RWPE1 (cell line): ENCODE measurements around the gene RAB3C.
"Not testable (repeated sequence)": the region's sequence is repeated elsewhere in the genome, so short reads cannot be mapped to it uniquely, and the experiment has no call there.

Source experiments
- CTCF ChIA-PET: fragments of 350-600 bp; sonication (Branson Sonifier 250); formaldehyde crosslinking; extraction: SDS; loops from one replicate; lab custom pipeline; 2021; lab: Yijun Ruan, JAX
- POLR2A ChIA-PET: fragments of 400-600 bp; formaldehyde crosslinking; extraction: SDS; loops from one replicate; lab custom pipeline; 2020; ENCODE audit warnings: antibody characterized with exemption; ENCODE audit not compliant: low non-redundant PET; lab: Yijun Ruan, JAX
- DNase-seq: peaks from one replicate; pipeline ENCODE4 v3.0.0; 2012; ENCODE audit warnings: low spot score
- H3K27ac ChIP-seq: fragments of 450-650 bp; 2 replicates; pipeline ENCODE4 v1.5.1; 2017
- TF ChIP-seq, protein P1 (sequence below): fragments of 450-650 bp; conservative IDR thresholded peaks from 2 replicates; pipeline ENCODE4 v1.5.1; 2017; ENCODE audit warnings: low read depth, mild to moderate bottlenecking

The RAB3C gene

DNA sequence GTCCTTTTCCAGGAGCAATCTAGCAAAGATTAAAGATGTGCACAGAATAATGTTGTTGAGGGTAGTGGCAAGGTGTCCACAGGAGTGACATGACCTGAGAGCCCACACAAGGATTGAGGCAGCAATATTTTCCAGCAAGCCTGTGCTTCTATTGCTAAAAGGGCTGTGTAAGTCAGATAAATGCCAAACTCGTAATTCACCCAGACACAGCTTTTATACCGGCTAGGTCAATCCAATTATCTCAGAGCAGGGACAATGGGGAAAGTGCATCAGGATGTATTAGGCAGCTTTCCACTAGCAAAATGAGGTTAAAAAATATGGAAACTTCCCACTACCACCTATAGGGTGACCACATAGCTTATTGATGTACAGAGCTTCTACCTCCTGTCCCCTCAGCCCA, 34.8 kb upstream of the RAB3C start:
- no peak overlapping the region for H3K27ac ChIP-seq
- TF ChIP-seq, protein P1, sequence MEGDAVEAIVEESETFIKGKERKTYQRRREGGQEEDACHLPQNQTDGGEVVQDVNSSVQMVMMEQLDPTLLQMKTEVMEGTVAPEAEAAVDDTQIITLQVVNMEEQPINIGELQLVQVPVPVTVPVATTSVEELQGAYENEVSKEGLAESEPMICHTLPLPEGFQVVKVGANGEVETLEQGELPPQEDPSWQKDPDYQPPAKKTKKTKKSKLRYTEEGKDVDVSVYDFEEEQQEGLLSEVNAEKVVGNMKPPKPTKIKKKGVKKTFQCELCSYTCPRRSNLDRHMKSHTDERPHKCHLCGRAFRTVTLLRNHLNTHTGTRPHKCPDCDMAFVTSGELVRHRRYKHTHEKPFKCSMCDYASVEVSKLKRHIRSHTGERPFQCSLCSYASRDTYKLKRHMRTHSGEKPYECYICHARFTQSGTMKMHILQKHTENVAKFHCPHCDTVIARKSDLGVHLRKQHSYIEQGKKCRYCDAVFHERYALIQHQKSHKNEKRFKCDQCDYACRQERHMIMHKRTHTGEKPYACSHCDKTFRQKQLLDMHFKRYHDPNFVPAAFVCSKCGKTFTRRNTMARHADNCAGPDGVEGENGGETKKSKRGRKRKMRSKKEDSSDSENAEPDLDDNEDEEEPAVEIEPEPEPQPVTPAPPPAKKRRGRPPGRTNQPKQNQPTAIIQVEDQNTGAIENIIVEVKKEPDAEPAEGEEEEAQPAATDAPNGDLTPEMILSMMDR: no peak
- POLR2A ChIA-PET: no interaction called here
- CTCF ChIA-PET: no interaction called here
- no peak for DNase-seq

DNA sequence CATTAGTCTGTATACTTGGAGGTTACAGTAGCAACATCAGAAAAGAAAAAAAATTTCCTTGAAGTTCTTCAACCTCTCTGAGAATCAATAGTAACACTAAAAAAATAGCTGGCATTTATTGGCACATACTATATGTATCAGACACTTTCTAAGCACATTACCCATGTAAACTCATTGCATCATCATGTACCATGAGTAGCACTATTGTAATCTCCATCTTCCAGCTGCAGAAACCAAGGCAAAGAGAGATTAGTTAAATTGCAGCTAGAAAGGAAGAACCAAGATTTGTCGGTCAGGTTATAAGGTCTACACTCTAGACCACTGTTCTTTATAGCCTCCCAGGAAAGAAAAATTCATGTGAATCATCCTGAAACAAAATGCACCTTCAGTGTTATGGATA, 31.4 kb upstream of the RAB3C start:
- no peak overlapping the region for H3K27ac ChIP-seq
- ChIA-PET POLR2A (no interaction called here), CTCF (no interaction called here)
- TF ChIP-seq, protein P1: no peak
- DNase-seq: no peak

DNA sequence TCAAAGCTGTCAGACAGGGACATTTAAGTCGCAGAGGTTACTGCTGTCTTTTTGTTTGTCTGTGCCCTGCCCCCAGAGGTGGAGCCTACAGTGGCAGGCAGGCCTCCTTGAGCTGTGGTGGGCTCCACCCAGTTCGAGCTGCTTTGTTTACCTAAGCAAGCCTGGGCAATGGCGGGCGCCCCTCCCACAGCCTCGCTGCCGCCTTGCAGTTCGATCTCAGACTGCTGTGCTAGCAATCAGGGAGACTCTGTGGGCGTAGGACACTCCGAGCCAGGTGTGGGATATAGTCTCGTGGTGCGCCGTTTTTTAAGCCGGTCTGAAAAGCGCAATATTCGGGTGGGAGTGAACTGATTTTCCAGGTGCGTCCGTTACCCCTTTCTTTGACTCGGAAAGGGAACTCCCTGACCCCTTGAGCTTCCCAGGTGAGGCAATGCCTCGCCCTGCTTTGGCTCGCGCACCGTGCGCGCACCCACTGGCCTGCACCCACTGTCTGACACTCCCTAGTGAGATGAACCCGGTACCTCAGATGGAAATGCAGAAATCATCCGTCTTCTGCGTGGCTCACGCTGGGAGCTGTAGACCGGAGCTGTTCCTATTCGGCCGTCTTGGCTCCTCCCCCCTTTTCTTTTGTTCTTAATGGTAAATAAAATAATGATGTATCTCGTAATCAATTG, 25.1 kb upstream of the RAB3C start:
- CTCF ChIA-PET, H3K27ac ChIP-seq, DNase-seq, POLR2A ChIA-PET: not testable (repeated sequence)

DNA sequence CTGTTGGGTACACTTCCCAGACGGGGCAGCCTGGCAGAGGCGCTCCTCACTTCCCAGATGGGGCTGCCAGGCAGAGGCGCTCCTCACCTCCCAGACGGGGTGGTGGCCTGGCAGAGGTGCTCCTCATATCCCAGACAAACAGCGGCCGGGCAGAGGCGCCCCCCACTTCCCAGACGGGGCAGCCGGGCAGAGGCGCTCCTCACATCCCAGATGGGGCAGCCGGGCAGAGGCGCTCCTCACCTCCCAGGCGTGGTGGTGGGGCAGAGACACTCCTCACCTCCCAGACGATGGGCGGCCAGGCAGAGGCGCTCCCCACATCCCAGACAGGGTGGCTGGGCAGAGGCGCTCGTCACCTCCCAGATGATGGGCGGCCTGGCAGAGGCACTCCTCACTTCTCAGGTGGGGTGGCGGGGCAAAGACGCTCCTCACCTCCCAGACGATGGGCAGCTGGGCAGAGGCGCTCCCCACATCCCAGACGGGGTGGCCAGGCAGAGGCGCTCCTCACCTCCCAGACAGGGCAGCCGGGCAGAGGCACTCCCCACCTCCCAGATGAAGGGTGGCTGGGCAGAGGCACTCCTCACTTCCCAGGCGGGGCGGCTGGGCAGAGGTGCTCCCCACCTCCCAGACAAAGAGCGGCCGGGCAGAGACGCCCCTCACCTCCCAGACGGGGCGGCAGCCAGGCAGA, 19.7 kb upstream of the RAB3C start:
- CTCF ChIA-PET, DNase-seq, POLR2A ChIA-PET, H3K27ac ChIP-seq: not testable (repeated sequence)

DNA sequence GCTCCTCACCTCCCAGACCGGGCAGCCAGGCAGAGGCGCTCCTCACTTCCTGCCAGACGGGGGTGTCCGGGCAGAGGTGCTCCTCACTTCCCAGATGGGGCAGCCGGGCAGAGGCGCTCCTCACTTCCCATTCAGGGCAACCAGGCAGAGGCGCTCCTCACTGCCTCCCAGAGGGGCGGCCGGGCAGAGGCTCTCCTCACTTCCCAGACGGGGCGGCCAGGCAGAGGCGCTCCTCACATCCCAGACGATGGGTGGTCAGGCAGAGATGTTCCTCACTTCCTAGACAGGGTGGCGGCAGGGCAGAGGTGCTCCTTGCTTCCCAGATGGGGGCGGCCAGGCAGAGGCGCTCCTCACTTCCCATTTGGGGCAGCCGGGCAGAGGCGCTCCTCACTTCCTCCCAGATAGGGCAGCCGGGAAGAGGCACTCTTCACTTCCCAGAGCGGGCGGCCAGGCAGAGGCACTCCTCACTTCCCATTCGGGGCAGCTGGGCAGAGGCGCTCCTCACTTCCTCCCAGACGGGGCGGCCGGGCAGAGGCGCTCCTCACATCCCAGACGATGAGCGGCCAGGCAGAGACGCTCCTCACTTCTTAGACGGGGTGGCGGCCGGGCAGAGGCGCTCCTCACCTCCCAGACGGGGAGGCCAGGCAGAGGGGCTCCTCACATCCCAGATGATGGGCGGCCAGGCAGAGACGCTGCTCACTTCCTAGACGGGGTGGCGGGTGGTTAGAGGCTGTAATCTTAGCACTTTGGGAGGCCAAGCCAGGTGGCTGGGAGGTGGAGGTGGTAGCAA, 18.6 kb upstream of the RAB3C start:
- DNase-seq, CTCF ChIA-PET, H3K27ac ChIP-seq, POLR2A ChIA-PET: not testable (repeated sequence)

DNA sequence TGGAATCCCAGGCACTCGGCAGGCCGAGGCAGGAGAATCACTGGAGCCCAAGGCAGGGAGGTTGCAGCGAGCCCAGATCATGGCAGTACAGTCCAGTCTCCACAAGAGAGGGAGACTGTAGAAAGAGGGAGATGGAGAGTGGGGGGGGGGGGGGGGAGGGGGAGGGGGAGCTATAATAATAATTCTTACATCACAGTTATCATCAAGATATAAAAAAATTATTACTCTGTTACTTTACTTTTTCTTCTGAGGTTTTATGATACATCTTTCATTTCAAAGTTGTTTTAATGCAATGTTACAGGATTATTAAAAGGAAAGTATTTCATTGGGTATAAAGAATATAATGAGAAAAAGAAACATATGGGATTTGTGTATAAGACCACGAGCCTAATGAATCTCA, 17.8 kb upstream of the RAB3C start:
- POLR2A ChIA-PET: no interaction called here
- no peak overlapping the region for H3K27ac ChIP-seq
- TF ChIP-seq, protein P1: no peak
- CTCF ChIA-PET: no interaction called here
- no peak for DNase-seq

DNA sequence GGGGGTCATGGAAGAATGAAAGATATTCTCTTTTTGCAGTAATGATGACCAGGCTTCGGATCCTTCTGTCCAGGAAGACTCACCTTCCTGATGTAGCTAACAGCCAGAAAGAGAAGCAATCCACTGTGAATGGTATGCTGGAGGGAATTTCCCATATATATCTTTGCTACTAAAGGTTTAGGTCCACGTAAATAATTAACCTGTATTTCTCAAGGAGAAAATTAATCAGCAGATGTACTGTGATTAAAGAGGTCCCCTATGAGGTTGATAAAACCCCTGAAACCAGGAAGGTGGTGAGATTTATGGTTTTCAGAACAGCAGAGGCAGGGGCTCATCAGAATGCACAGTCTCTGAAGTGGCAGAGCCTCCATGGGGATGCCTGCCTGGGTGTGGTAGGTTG, 11.4 kb upstream of the RAB3C start:
- no peak for DNase-seq
- CTCF ChIA-PET: no interaction called here
- TF ChIP-seq, protein P1: no peak
- POLR2A ChIA-PET: no interaction called here
- no peak overlapping the region for H3K27ac ChIP-seq

DNA sequence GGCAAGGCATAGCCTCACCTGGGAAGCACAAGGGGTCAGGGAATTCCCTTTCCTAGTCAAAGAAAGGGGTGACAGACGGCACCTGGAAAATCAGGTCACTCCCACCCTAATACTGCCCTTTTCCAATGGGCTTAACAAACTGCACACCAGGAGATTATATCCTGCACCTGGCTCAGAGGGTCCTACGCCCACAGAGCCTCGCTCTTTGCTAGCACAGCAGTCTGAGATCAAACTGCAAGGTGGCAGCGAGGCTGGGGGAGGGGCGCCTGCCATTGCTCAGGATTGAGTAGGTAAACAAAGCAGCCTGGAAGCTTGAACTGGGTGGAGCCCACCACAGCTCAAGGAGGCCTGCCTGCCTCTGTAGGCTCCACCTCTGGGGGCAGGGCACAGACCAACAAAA, 9.9 kb upstream of the RAB3C start:
- POLR2A ChIA-PET, H3K27ac ChIP-seq, DNase-seq: not testable (repeated sequence)
- CTCF ChIA-PET: interaction anchor here (0.6 kb wide), 1 partner anchor 438 kb away, joined by 4 read pairs; no protein-coding TSS in a partner anchor
